ENCODE results near the gene MIOS. TPM values are rescaled to one million over a fixed set of nuclear protein-coding genes. Genes with fewer than 3 reads are reported as not detected.

Gene MIOS
- total RNA-seq, 1 experiment from 2014 or later, result 41.3 TPM

GRCh38 chr7:7640221-7641128 is 73.8 kb downstream of the MIOS start, which contains the start of gene UMAD1 (continued):
- no peak for TF ChIP-seq ZNF396 (CRISPR knock-in tag; IDR thresholded peaks at IDR 0.05; ENCODE audit: borderline replicate concordance)
- TF ChIP-seq CREM (CRISPR knock-in tag; IDR thresholded peaks at IDR 0.05), result peak; percentile 75
- peak; percentile 23; the same call in 1 of the 2 replicates for TF ChIP-seq ZBTB43 (CRISPR knock-in tag; IDR thresholded peaks at IDR 0.05)
- peak; percentile 26; the same call in 1 of the 2 replicates for TF ChIP-seq TEAD1 (CRISPR knock-in tag; IDR thresholded peaks at IDR 0.05)
- TF ChIP-seq NFYB (CRISPR knock-in tag; conservative IDR thresholded peaks at IDR 0.05; ENCODE audit: low read depth), result peak; percentile 65
- no peak for TF ChIP-seq MXD4 (CRISPR knock-in tag; IDR thresholded peaks at IDR 0.05; ENCODE audit: borderline replicate concordance)
- TF ChIP-seq USF2 (CRISPR knock-in tag; IDR thresholded peaks at IDR 0.05), result peak; percentile 24; the same call in 1 of the 2 replicates
- TF ChIP-seq SP1 (CRISPR knock-in tag; conservative IDR thresholded peaks at IDR 0.05), result peak; percentile 87
- TF ChIP-seq NR2C2 (CRISPR knock-in tag; IDR thresholded peaks at IDR 0.05), result 0 out of 2 replicates have a peak, but pooled peaks have one; percentile 42
- no peak for TF ChIP-seq ZNF532 (CRISPR knock-in tag; IDR thresholded peaks at IDR 0.05; ENCODE audit: borderline replicate concordance)
- no peak for TF ChIP-seq ATF3 (CRISPR knock-in tag; conservative IDR thresholded peaks at IDR 0.05)
- peak; percentile 97 for TF ChIP-seq E2F5 (CRISPR knock-in tag; IDR thresholded peaks at IDR 0.05)

GRCh38 chr7:7641129-7641663 is 74.5 kb downstream of the MIOS start:
- H3K9me3 Mint-ChIP-seq, result peaks cover 8% of the 10 kb centered on the region; the same call in 1 of the 2 replicates
- ChIA-PET POLR2A (interaction anchor here (0.6 to 1.0 kb wide), 3 partner anchors 9 to 546 kb away, joined by 3 to 8 read pairs (median 3); no protein-coding TSS in a partner anchor), CTCF (interaction anchor here (0.9 to 1.8 kb wide), 8 partner anchors 11 to 655 kb away, joined by 3 to 7 read pairs (median 4); no protein-coding TSS in a partner anchor)
- ATAC-seq (peak; percentile 4), DNase-seq (ENCODE audit: low spot score) (peak; percentile 25)
- peaks cover 32% of the 10 kb centered on the region for H3K4me1 Mint-ChIP-seq
- peak overlapping the region; percentile 98 for H3K4me3 Mint-ChIP-seq
- H3K36me3 Mint-ChIP-seq, result peaks cover 14% of the 10 kb centered on the region
- no peak for TF ChIP-seq E2F1 (CRISPR knock-in tag; IDR thresholded peaks at IDR 0.05)
- TF ChIP-seq ETV6 (CRISPR knock-in tag; IDR thresholded peaks at IDR 0.05), result no peak
- 0 out of 2 replicates have a peak, but pooled peaks have one; percentile 11 for TF ChIP-seq ZBTB21 (CRISPR knock-in tag; IDR thresholded peaks at IDR 0.05; ENCODE audit: borderline replicate concordance)
- no peaks in the 10 kb centered on the region for H3K27me3 Mint-ChIP-seq (ENCODE audit: low read depth)
- peak overlapping the region; percentile 99 for H3K27ac Mint-ChIP-seq

Measured in WTC11 (cell line).